HCT116 (cell line): ENCODE data around the gene ARPC4.

ENCODE experiments used
- CEBPB ChIP-seq: IDR thresholded peaks from 2 replicates; pipeline ENCODE4 v1.6.1; 2012; ENCODE audit warnings: low read depth
- EGR1 ChIP-seq: IDR thresholded peaks from 2 replicates; pipeline ENCODE4 v1.6.1; 2012; ENCODE audit warnings: low read depth
- EZH2 ChIP-seq: fragments of 200-600 bp; sonication (generic); IDR thresholded peaks from 2 replicates; pipeline ENCODE4 v1.6.1; 2017; ENCODE audit warnings: antibody characterized with exemption, mixed run types
- EZH2phosphoT487 ChIP-seq: fragments of 200-600 bp; IDR thresholded peaks from 2 replicates; pipeline ENCODE4 v1.6.1; 2018; ENCODE audit warnings: antibody characterized with exemption, borderline replicate concordance
- POLR2A ChIP-seq: IDR thresholded peaks from 2 replicates; pipeline ENCODE4 v1.7.0; 2011; ENCODE audit warnings: borderline replicate concordance; ENCODE audit not compliant: insufficient read depth, insufficient read length; ENCODE audit errors: extremely low read depth
- POLR2AphosphoS5 ChIP-seq: IDR thresholded peaks from 2 replicates; pipeline ENCODE4 v1.6.1; 2011; ENCODE audit warnings: mild to moderate bottlenecking, low read depth, low read length, moderate library complexity
- SIN3A ChIP-seq: IDR thresholded peaks from 2 replicates; pipeline ENCODE4 v1.6.1; 2012; ENCODE audit warnings: low read depth
- SRF ChIP-seq: IDR thresholded peaks from 2 replicates; pipeline ENCODE4 v1.6.1; 2012; ENCODE audit warnings: low read depth
- ZNF274 ChIP-seq: fragments of 200-500 bp; sonication (Bioruptor generic); IDR thresholded peaks from 2 replicates; pipeline ENCODE4 v1.6.1; 2014; ENCODE audit warnings: mild to moderate bottlenecking, low read depth, low read length, inconsistent platforms
- TF ChIP-seq, protein P1 (sequence below), 3 experiments: fragments of 200-600 bp in 1 of 3; sonication (generic) in 1 of 3; IDR thresholded peaks in 2 of 3; conservative IDR thresholded peaks in 1 of 3; 2 replicates each; pipeline ENCODE4 v1.5.1; 2012 to 2017; ENCODE audit warnings: low read depth in 2 of 3, low read length in 2 of 3, antibody characterized with exemption in 1 of 3, borderline replicate concordance in 1 of 3, control low read depth in 1 of 3, mild to moderate bottlenecking in 1 of 3, mixed read lengths in 1 of 3, mixed run types in 1 of 3, moderate library complexity in 1 of 3; ENCODE audit not compliant: insufficient read depth in 1 of 3

GRCh38 chr3:9810846-9811245, 18.0 kb downstream of the ARPC4 start:
- TF ChIP-seq, protein P1, sequence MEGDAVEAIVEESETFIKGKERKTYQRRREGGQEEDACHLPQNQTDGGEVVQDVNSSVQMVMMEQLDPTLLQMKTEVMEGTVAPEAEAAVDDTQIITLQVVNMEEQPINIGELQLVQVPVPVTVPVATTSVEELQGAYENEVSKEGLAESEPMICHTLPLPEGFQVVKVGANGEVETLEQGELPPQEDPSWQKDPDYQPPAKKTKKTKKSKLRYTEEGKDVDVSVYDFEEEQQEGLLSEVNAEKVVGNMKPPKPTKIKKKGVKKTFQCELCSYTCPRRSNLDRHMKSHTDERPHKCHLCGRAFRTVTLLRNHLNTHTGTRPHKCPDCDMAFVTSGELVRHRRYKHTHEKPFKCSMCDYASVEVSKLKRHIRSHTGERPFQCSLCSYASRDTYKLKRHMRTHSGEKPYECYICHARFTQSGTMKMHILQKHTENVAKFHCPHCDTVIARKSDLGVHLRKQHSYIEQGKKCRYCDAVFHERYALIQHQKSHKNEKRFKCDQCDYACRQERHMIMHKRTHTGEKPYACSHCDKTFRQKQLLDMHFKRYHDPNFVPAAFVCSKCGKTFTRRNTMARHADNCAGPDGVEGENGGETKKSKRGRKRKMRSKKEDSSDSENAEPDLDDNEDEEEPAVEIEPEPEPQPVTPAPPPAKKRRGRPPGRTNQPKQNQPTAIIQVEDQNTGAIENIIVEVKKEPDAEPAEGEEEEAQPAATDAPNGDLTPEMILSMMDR (IDR thresholded peaks at IDR 0.05 in 2 of 3, conservative IDR thresholded peaks at IDR 0.05 in 1 of 3; ENCODE audit: borderline replicate concordance in 1 of 3, insufficient read depth in 1 of 3, low read depth in 2 of 3, low read length in 2 of 3), result no peak
- TF ChIP-seq POLR2A, result no peak
- TF ChIP-seq ZNF274, result no peak
- no peak for TF ChIP-seq POLR2AphosphoS5
- no peak for TF ChIP-seq EZH2
- TF ChIP-seq SRF, result no peak
- no peak for TF ChIP-seq EZH2phosphoT487
- TF ChIP-seq SIN3A, result no peak
- TF ChIP-seq EGR1, result no peak
- no peak for TF ChIP-seq CEBPB
